Activated CD4-positive, alpha-beta memory T cell treated with anti-CD3 and anti-CD28 coated beads, Interleukin-2, amount 10 ng/mL, durations not matched to agents 7 days and 5 days (primary cell): ENCODE data around the gene SCAI. TPM values are rescaled to one million over a fixed set of nuclear protein-coding genes. Genes with fewer than 3 reads are reported as not detected.
A peak's percentile ranks its signal among the peaks of the same experiment; 100 is the strongest.
"Not testable (repeated sequence)": the region's sequence is repeated elsewhere in the genome, so short reads cannot be mapped to it uniquely, and the experiment has no call there.

Source experiments
- CTCF ChIA-PET: fragments of 350-600 bp; sonication (Branson Sonifier 250); formaldehyde crosslinking; loops from one replicate; lab custom pipeline; 2021; ENCODE audit warnings: antibody characterized with exemption, inconsistent platforms; lab: Charles Lee
- POLR2A ChIA-PET: fragments of 350-600 bp; sonication (Branson Sonifier 250); formaldehyde crosslinking; loops from one replicate; lab custom pipeline; 2021; ENCODE audit warnings: antibody characterized with exemption; lab: Charles Lee
- DNase-seq: peaks from one replicate; pipeline ENCODE4 v3.0.0-alpha.2; 2020
- H3K27ac Mint-ChIP-seq: one replicate; pipeline ENCODE4 v1.8.0; 2021; ENCODE audit warnings: mild to moderate bottlenecking, mixed read lengths
- H3K27me3 Mint-ChIP-seq: one replicate; pipeline ENCODE4 v1.8.0; 2021; ENCODE audit warnings: mixed read lengths
- H3K36me3 Mint-ChIP-seq: one replicate; pipeline ENCODE4 v1.8.0; 2021; ENCODE audit warnings: low read depth, mixed read lengths
- H3K4me1 Mint-ChIP-seq: one replicate; pipeline ENCODE4 v1.8.0; 2021; ENCODE audit warnings: mixed read lengths
- H3K4me3 Mint-ChIP-seq: one replicate; pipeline ENCODE4 v1.8.0; 2021; ENCODE audit warnings: mild to moderate bottlenecking, mixed read lengths
- H3K9me3 Mint-ChIP-seq: one replicate; pipeline ENCODE4 v1.8.0; 2021; ENCODE audit warnings: mixed read lengths
- total RNA-seq, 2 experiments: library from RNA; stranded (reverse); gene quantifications; one replicate each; pipeline ENCODE4 v1.2.3, GENCODE V29; 2021

The SCAI gene
- total RNA-seq, 2 experiments from 2014 or later: 7.9 to 8.5 TPM

GRCh38 chr9:125172031-125172755 is 28.9 kb upstream of the SCAI start:
- peaks cover 34% of the 10 kb centered on the region for H3K36me3 Mint-ChIP-seq

GRCh38 chr9:125169895-125170294 is 26.6 kb upstream of the SCAI start:
- CTCF ChIA-PET: no interaction called here

More at GRCh38 chr9:125172031-125172755, 28.9 kb upstream of the SCAI start:
- Mint-ChIP-seq H3K27ac (peak overlapping the region; percentile 45), H3K4me3 (no peak overlapping the region), H3K27me3 (no peaks in the 10 kb centered on the region), H3K9me3 (no peaks in the 10 kb centered on the region), H3K4me1 (peaks cover 15% of the 10 kb centered on the region)
- CTCF ChIA-PET: no interaction called here
- DNase-seq: no peak
- POLR2A ChIA-PET: no interaction called here

DNA sequence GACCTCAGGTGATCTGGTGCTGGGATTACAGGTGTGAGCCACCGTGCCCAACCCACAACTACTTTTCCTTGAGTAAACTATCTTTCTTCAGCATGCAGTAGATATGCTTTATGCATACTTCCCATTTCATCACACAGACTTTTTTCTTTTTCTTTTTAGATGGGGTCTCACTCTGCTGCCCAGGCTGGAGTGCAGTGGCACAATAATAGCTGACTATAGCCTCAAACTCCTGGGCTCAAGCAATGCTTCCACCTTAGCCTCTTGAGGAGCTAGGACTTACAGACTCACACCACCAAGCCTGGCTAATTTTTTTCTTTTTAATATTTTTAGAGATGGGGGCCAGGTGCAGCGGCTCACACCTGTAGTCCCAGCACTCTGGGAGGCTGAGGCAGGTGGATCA is 23.4 kb upstream of the SCAI start:
- no peak for DNase-seq
- H3K4me3 Mint-ChIP-seq: no peak overlapping the region
- ChIA-PET CTCF (no interaction called here), POLR2A (no interaction called here)
- H3K27ac Mint-ChIP-seq: no peak overlapping the region
- peaks cover 35% of the 10 kb centered on the region for H3K36me3 Mint-ChIP-seq
- H3K9me3 Mint-ChIP-seq: no peaks in the 10 kb centered on the region
- no peaks in the 10 kb centered on the region for H3K27me3 Mint-ChIP-seq
- H3K4me1 Mint-ChIP-seq: no peaks in the 10 kb centered on the region

More at GRCh38 chr9:125169895-125170294, 26.6 kb upstream of the SCAI start:
- POLR2A ChIA-PET: interaction anchor here (0.7 kb wide), 1 partner anchor 241 kb away, joined by 3 read pairs; no protein-coding TSS in a partner anchor
- H3K36me3 Mint-ChIP-seq: peaks cover 40% of the 10 kb centered on the region
- peaks cover 9% of the 10 kb centered on the region for H3K4me1 Mint-ChIP-seq
- no peak for DNase-seq
- H3K4me3 Mint-ChIP-seq: no peak overlapping the region
- H3K27ac Mint-ChIP-seq: no peak overlapping the region
- H3K27me3 Mint-ChIP-seq: no peaks in the 10 kb centered on the region
- H3K9me3 Mint-ChIP-seq: no peaks in the 10 kb centered on the region

GRCh38 chr9:125162891-125163290 is 19.6 kb upstream of the SCAI start:
- H3K27ac Mint-ChIP-seq, H3K27me3 Mint-ChIP-seq, DNase-seq, CTCF ChIA-PET, H3K4me1 Mint-ChIP-seq, H3K4me3 Mint-ChIP-seq, H3K9me3 Mint-ChIP-seq, POLR2A ChIA-PET: not testable (repeated sequence)
- peaks cover 20% of the 10 kb centered on the region for H3K36me3 Mint-ChIP-seq

GRCh38 chr9:125161284-125161918 is 18.1 kb upstream of the SCAI start:
- peaks cover 20% of the 10 kb centered on the region for H3K36me3 Mint-ChIP-seq
- no peak for DNase-seq
- POLR2A ChIA-PET: interaction anchor here (1.2 kb wide), 1 partner anchor 18 kb away, joined by 3 read pairs; the partner anchor contains the start of gene SCAI
- H3K27ac Mint-ChIP-seq: no peak overlapping the region
- CTCF ChIA-PET: no interaction called here
- no peaks in the 10 kb centered on the region for H3K4me1 Mint-ChIP-seq
- no peaks in the 10 kb centered on the region for H3K27me3 Mint-ChIP-seq
- no peak overlapping the region for H3K4me3 Mint-ChIP-seq
- no peaks in the 10 kb centered on the region for H3K9me3 Mint-ChIP-seq

DNA sequence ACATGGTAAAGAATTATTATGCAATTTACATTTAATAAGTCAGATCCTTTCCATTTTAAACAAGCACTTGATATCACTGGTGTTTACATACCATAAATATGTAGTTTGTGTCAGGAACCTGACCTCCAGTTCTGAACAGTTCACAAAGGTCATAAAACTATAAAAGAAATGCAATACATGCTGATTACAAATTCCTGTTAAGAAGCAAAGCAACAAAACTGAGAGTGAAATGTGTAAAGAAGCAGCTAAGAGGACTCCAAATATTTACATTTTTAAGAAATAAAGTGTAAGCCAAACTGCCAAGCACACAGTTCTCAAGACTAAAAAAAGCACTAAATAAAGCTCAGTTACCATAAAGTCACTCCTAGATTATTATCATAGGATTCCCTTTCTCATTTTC is 17.4 kb upstream of the SCAI start:
- Mint-ChIP-seq H3K4me1 (no peaks in the 10 kb centered on the region), H3K36me3 (peaks cover 20% of the 10 kb centered on the region), H3K27me3 (no peaks in the 10 kb centered on the region), H3K4me3 (no peak overlapping the region), H3K9me3 (no peaks in the 10 kb centered on the region), H3K27ac (no peak overlapping the region)
- POLR2A ChIA-PET: no interaction called here
- CTCF ChIA-PET: no interaction called here
- no peak for DNase-seq

DNA sequence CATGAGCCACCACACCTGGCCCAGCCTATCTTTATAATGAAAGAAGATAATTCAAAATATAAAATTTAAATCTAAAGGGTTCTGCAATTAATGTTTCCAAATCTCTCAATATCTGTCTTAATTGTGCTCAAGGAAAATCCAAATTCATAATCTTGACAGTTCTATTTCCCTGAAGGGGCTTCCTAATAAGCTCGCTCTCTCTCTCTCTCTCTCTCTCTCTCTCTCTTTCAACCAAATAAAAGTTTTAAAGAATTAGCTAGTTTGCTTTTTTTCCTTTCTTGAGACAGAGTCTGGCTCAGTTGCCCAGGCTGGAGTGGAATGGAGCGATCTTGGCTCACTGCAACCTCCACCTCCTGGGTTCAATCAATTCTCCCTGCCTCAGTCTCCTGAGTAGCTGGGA is 13.2 kb upstream of the SCAI start:
- Mint-ChIP-seq H3K36me3 (peaks cover 32% of the 10 kb centered on the region), H3K4me3 (no peak overlapping the region), H3K4me1 (no peaks in the 10 kb centered on the region), H3K27ac (no peak overlapping the region), H3K9me3 (no peaks in the 10 kb centered on the region), H3K27me3 (no peaks in the 10 kb centered on the region)
- POLR2A ChIA-PET: no interaction called here
- DNase-seq: no peak
- CTCF ChIA-PET: no interaction called here

DNA sequence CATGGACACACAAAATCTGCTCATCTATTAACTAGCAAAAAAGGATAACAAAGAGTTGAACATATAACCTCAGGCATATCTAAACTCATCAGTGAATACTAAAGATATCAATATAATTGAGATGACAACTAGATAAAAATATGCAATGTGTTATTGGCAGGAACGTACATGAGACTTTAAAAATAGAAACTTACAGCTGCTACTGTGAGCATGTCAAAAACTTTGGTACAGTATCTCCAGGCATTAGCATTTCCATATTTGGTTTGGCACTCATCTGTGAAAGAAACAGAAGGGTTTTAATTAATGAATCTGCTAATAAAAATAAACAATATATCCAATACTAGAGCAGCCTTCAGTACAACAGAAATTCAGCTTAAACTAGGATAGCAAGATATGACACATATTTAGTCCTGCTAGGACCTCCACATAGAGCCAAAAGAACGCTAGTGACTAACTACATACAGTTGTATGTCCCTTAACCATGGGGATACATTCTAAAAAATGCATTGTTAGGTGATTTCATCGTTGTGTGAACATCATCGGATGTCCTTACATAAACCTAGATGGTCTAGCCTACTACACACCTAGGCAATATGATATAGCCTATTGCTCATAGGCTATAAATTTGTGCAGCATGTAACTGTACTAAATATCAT is 10.5 kb upstream of the SCAI start:
- ChIA-PET CTCF (interaction anchor here (1.2 kb wide), 1 partner anchor 215 kb away, joined by 5 read pairs; no protein-coding TSS in a partner anchor), POLR2A (interaction anchor here (2.0 kb wide), 1 partner anchor 87 kb away, joined by 7 read pairs; the partner anchor contains the start of gene HSPA5)
- Mint-ChIP-seq H3K9me3 (no peaks in the 10 kb centered on the region), H3K27ac (no peak overlapping the region), H3K4me1 (peaks cover 6% of the 10 kb centered on the region), H3K27me3 (no peaks in the 10 kb centered on the region), H3K36me3 (peaks cover 41% of the 10 kb centered on the region), H3K4me3 (no peak overlapping the region)
- DNase-seq: no peak

DNA sequence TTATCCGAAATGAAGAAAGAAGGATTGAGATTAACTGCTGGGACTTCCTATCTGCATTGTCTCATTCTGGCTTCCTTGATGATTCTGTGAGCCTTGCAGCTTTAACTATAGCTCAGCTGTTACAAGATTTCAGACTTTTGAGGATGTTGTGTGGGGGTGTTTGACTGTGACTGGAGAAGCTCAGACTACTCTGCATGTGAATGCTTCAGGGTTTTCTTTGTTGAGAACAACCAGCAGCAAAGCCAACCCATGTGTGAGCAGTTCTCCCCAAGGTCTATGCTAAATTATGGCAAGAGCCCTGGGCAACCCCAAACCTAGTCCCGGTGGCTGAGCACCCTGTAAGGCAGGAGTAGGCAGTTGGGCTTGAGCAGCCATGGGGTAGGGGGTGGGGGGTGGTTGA is 8.4 kb upstream of the SCAI start:
- peaks cover 8% of the 10 kb centered on the region for H3K4me1 Mint-ChIP-seq
- POLR2A ChIA-PET: interaction anchor here (0.6 to 0.8 kb wide), 2 partner anchors 251 to 291 kb away, joined by 3 read pairs; no protein-coding TSS in a partner anchor
- H3K9me3 Mint-ChIP-seq: no peaks in the 10 kb centered on the region
- no peaks in the 10 kb centered on the region for H3K27me3 Mint-ChIP-seq
- DNase-seq: no peak
- CTCF ChIA-PET: no interaction called here
- H3K36me3 Mint-ChIP-seq: peaks cover 38% of the 10 kb centered on the region
- no peak overlapping the region for H3K27ac Mint-ChIP-seq
- H3K4me3 Mint-ChIP-seq: no peak overlapping the region

DNA sequence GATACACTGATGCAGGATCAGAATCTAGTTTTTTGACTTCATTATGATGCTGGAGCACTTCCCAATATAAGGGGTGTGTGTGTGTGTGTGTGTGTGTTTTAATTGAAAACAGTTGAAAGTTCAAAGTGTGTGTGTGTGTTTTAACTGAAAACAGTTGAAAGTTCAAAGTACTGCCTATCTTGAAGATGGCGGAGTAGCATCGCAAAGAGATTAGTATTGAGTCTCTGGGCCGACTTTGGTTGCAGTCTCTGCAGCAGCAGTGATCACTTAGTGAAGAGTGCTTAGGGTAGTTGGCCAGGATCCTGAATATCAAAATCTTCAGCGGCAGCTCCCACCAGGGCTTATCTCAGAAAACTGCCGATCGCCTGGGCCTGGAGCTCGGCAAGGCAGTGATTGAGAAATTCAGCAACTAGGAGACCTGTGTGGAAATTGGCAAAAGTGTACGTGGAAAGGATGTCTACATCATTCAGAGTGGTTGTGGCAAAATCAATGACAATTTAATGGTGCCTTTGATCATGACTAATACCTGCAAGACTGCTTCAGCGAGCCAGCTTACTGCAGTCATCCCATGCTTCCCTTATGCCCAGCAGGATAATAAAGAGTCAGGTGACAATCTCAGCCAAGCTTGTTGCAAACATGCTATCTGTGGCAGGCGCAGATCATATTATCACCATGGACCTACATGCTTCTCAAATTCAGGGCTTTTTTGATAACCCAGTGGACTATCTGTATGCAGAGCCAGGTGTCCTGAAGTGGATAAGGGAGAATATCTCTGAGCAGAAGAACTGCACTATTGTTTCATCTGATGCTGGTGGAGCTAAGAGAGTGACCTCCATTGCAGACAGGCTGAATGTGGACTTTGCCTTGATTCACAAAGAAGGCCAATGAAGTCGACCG is 7.3 kb upstream of the SCAI start:
- no peak overlapping the region for H3K27ac Mint-ChIP-seq
- no peaks in the 10 kb centered on the region for H3K27me3 Mint-ChIP-seq
- ChIA-PET CTCF (interaction anchor here (1.4 kb wide), 1 partner anchor 298 kb away, joined by 4 read pairs; the partner anchor contains the start of gene WDR38), POLR2A (interaction anchor here (0.7 to 0.8 kb wide), 2 partner anchors 9 to 290 kb away, joined by 3 read pairs; no protein-coding TSS in a partner anchor)
- DNase-seq: no peak
- peaks cover 38% of the 10 kb centered on the region for H3K36me3 Mint-ChIP-seq
- no peaks in the 10 kb centered on the region for H3K9me3 Mint-ChIP-seq
- no peak overlapping the region for H3K4me3 Mint-ChIP-seq
- H3K4me1 Mint-ChIP-seq: peaks cover 13% of the 10 kb centered on the region

DNA sequence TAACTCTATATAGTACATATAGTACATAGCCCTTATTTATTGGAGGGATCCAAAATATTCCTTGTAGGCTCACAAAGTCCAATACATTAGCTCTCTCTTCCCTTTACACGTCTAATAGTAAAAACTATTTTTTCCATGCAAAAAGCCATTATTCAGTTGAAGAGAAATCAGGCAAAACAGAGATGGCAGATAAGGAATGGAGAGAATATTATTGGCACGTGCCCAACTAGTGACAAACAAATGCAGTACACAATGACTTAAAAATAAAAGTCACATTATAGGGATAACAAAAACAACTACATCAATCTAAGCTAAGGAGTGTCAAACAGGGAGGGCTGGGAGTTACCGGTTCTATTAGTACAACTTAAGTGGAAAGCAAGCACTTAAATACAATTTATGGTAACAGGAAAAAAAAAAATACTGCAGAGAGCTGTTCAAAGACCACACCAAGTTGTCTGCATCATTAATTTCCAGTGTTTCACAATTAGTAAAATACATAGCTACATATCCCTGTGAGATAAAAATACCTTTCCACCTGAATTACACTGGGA is 4.1 kb upstream of the SCAI start:
- ChIA-PET POLR2A (interaction anchor here (0.9 kb wide), 1 partner anchor 286 kb away, joined by 3 read pairs; the partner anchor contains the start of gene RPL35), CTCF (interaction anchor here (0.6 to 1.2 kb wide), 5 partner anchors 21 to 377 kb away, joined by 3 to 4 read pairs (median 4); partner anchors contain the start of genes NR6A1 and WDR38)
- no peak overlapping the region for H3K27ac Mint-ChIP-seq
- H3K36me3 Mint-ChIP-seq: peaks cover 26% of the 10 kb centered on the region
- no peaks in the 10 kb centered on the region for H3K9me3 Mint-ChIP-seq
- peaks cover 22% of the 10 kb centered on the region for H3K4me1 Mint-ChIP-seq
- H3K4me3 Mint-ChIP-seq: no peak overlapping the region
- H3K27me3 Mint-ChIP-seq: no peaks in the 10 kb centered on the region
- DNase-seq: no peak

DNA sequence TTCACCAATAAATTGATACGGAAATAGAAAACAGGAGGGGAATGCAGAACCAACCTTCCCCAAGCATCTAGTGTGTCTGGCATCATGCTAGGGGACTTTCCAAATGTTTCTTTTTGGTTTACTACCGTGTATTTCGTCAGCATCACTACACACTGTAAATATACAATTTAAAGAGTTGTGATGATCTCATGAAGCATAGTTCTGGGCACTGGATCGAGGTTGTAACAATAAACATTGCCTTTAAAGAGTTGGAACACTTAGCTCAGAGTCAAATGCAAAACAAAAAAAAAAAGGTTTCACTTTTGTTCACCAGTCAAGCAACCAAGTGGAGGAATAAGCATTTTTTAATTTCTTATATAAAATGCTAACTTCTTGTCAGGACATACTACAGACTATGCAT is 2.9 kb upstream of the SCAI start:
- DNase-seq: no peak
- Mint-ChIP-seq H3K36me3 (peaks cover 20% of the 10 kb centered on the region), H3K27me3 (no peaks in the 10 kb centered on the region), H3K9me3 (no peaks in the 10 kb centered on the region), H3K4me3 (no peak overlapping the region), H3K27ac (no peak overlapping the region), H3K4me1 (peaks cover 34% of the 10 kb centered on the region)
- ChIA-PET CTCF (interaction anchor here (1.1 kb wide), 1 partner anchor 20 kb away, joined by 4 read pairs; no protein-coding TSS in a partner anchor), POLR2A (interaction anchor here (0.8 kb wide), 1 partner anchor 205 kb away, joined by 3 read pairs; no protein-coding TSS in a partner anchor)
